HEK293 (cell line): ENCODE measurements around the gene LIPK.

Source experiments
- CTCF ChIP-seq: fragments of 450-650 bp; formaldehyde crosslinking; IDR thresholded peaks from 2 replicates; pipeline ENCODE4 v1.5.1; 2016; ENCODE audit warnings: missing biosample characterization, missing genetic modification characterization
- GLI4 ChIP-seq: fragments of 450-650 bp; formaldehyde crosslinking; IDR thresholded peaks from 2 replicates; pipeline ENCODE4 v1.5.1; 2016; ENCODE audit warnings: missing biosample characterization, missing genetic modification characterization
- GLIS2 ChIP-seq: fragments of 450-650 bp; formaldehyde crosslinking; IDR thresholded peaks from 2 replicates; pipeline ENCODE4 v1.5.1; 2016; ENCODE audit warnings: missing biosample characterization, missing genetic modification characterization
- ZBTB49 ChIP-seq: fragments of 450-650 bp; formaldehyde crosslinking; IDR thresholded peaks from 2 replicates; pipeline ENCODE4 v1.5.1; 2016; ENCODE audit warnings: missing biosample characterization, missing genetic modification characterization, low read depth
- ZNF10 ChIP-seq: fragments of 450-650 bp; formaldehyde crosslinking; IDR thresholded peaks from 2 replicates; pipeline ENCODE4 v1.5.1; 2017; ENCODE audit warnings: missing biosample characterization, missing genetic modification characterization
- TF ChIP-seq, protein P1 (sequence below): fragments of 450-650 bp; formaldehyde crosslinking; IDR thresholded peaks from 2 replicates; pipeline ENCODE4 v1.5.1; 2016; ENCODE audit warnings: missing biosample characterization, missing genetic modification characterization
- TF ChIP-seq, protein P2 (sequence below): fragments of 450-650 bp; formaldehyde crosslinking; IDR thresholded peaks from 2 replicates; pipeline ENCODE4 v1.5.1; 2016; ENCODE audit warnings: missing biosample characterization, missing genetic modification characterization, low read depth

DNA sequence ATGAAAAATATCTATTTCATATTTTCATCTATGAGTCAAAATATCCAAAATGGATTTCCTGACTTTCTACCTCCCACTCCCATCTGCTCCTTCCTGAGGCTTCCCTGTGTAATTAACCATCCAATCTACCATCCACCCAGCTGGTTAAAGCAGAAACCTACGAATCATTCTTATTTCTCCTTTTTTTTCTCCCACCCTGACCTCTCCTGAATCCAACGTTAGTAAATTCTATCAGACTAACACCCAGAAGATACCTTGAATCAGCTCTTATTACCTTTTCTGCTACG is 45.5 kb upstream of the LIPK start:
- TF ChIP-seq CTCF (tag by site-specific recombination) = no peak
- TF ChIP-seq, protein P1, sequence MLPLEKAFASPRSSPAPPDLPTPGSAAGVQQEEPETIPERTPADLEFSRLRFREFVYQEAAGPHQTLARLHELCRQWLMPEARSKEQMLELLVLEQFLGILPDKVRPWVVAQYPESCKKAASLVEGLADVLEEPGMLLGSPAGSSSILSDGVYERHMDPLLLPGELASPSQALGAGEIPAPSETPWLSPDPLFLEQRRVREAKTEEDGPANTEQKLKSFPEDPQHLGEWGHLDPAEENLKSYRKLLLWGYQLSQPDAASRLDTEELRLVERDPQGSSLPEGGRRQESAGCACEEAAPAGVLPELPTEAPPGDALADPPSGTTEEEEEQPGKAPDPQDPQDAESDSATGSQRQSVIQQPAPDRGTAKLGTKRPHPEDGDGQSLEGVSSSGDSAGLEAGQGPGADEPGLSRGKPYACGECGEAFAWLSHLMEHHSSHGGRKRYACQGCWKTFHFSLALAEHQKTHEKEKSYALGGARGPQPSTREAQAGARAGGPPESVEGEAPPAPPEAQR (tag by site-specific recombination) = no peak
- no peak for TF ChIP-seq GLIS2 (tag by site-specific recombination)
- no peak for TF ChIP-seq ZBTB49
- no peak for TF ChIP-seq ZNF10
- TF ChIP-seq, protein P2, sequence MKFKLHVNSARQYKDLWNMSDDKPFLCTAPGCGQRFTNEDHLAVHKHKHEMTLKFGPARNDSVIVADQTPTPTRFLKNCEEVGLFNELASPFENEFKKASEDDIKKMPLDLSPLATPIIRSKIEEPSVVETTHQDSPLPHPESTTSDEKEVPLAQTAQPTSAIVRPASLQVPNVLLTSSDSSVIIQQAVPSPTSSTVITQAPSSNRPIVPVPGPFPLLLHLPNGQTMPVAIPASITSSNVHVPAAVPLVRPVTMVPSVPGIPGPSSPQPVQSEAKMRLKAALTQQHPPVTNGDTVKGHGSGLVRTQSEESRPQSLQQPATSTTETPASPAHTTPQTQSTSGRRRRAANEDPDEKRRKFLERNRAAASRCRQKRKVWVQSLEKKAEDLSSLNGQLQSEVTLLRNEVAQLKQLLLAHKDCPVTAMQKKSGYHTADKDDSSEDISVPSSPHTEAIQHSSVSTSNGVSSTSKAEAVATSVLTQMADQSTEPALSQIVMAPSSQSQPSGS (tag by site-specific recombination) = no peak
- no peak for TF ChIP-seq GLI4 (tag by site-specific recombination)
